Left lobe of liver (tissue), 2 donors: ENCODE measurements around the gene TRPM8. TPM values are rescaled to one million over a fixed set of nuclear protein-coding genes. Genes with fewer than 3 reads are reported as not detected.
A peak's percentile ranks its signal among the peaks of the same experiment; 100 is the strongest.
"Not testable (repeated sequence)": the region's sequence is repeated elsewhere in the genome, so short reads cannot be mapped to it uniquely, and the experiment has no call there.

Experiments
- ATAC-seq: fragments of 200-7000 bp; cut with Tn5 transposase; one replicate; pipeline ENCODE4 v1.9.1; 2020; ENCODE audit warnings: mild to moderate bottlenecking, moderate library complexity
- DNase-seq: peaks from one replicate; pipeline ENCODE4 v3.0.0-alpha.2; 2020; ENCODE audit warnings: low spot score
- total RNA-seq: library from RNA; stranded (reverse); gene quantifications from one replicate; pipeline ENCODE4 v1.2.1, GENCODE V29; 2021
- donor health status: DM: no; HTN: no; CAD: no; lungs with moderate emphysema.
- donor health status: DM: no; HTN: yes; CAD: no.

TRPM8 gene
- total RNA-seq, 1 donor from 2014 or later: 66.5 TPM

- no peak for DNase-seq
- no peak for ATAC-seq
Observed at GRCh38 chr2:233935426-233935825, 18.3 kb downstream of the TRPM8 start.

- ATAC-seq: no peak
- DNase-seq: no peak
Observed at GRCh38 chr2:233936089-233936488, 18.9 kb downstream of the TRPM8 start.

GRCh38 chr2:233938676-233939370 is 21.6 kb downstream of the TRPM8 start:
- peak; percentile 90 for ATAC-seq
- DNase-seq: peak; percentile 67

- DNase-seq (no peak), ATAC-seq (no peak)
Observed at GRCh38 chr2:233940376-233941276, 23.5 kb downstream of the TRPM8 start.

GRCh38 chr2:233942731-233943130 is 25.6 kb downstream of the TRPM8 start:
- DNase-seq (no peak), ATAC-seq (no peak)

DNA sequence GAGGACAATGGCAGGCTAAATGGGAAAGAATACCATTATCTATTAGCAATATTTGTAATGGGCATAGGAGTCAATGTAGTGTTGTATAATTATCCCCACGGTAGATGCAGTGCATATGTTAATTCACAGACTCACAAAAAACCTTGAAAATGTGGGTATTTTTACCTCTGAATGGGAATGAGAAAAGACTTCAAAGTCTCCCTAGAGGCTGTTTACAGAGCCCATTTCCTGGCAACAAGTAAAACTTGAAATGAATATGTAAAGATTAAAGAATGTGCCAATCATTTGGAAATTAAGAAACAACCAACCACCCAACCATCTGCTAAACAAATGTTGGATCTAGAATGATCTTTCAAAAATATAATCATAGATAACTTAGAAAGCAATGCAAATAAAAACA is 27.1 kb downstream of the TRPM8 start:
- ATAC-seq (no peak), DNase-seq (no peak)

DNA sequence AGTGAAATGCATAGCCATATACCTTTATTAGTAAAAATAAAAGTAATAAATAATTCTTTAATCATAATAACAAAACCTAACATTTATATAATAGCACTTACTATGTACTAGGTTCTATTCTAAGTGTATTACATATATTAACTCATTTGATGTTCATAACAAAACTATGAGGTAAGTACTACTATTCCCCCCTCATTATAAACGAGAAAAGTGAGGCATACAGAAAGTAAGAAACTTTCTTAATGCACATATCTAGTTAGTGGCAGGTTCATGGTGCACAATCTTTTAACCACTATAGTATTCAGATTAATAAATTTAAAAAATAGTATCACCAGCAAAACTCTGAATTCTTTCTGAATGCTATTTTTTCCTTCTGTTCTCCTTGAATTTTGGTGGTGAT is 27.5 kb downstream of the TRPM8 start:
- ATAC-seq (no peak), DNase-seq (no peak)

- ATAC-seq (no peak), DNase-seq (no peak)
Observed at GRCh38 chr2:233945146-233945545, 28.0 kb downstream of the TRPM8 start.

DNA sequence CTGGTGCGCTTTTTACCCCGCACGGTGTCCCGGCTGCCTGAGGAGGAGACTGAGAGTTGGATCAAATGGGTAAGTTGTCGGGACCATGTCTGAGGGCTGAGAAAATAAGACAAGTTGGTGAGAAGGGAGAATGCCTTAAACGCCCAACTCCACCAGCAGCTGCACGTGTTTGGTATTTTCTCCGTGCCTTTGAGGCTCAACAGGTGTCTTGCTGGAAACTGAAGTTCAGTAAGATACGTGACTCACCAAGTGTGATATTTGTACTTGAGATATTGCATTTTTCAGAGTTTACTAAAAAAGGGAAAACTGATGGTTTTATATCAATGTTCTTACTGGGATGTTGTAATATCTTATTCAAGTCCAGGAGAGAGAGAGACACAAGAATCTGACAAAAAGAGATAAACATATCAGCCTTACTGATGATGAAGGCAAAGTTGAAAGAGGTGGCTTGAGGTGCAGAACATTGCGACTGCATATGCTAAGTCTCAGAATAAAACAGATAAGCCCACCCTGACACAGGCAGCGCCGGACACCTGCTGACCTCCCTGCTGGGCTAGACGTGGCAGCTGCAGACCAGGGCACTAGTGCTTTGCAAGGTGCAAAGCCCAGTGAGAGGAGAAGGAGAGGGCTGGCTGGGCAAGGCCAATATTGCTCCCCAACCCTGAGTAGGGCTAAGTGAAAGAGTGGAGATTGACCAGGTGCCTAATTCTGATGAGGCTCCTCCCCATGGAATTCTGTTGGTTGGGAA is 33.1 kb downstream of the TRPM8 start:
- ATAC-seq: no peak
- no peak for DNase-seq

GRCh38 chr2:233952335-233952734 is 35.2 kb downstream of the TRPM8 start:
- DNase-seq (no peak), ATAC-seq (no peak)

DNA sequence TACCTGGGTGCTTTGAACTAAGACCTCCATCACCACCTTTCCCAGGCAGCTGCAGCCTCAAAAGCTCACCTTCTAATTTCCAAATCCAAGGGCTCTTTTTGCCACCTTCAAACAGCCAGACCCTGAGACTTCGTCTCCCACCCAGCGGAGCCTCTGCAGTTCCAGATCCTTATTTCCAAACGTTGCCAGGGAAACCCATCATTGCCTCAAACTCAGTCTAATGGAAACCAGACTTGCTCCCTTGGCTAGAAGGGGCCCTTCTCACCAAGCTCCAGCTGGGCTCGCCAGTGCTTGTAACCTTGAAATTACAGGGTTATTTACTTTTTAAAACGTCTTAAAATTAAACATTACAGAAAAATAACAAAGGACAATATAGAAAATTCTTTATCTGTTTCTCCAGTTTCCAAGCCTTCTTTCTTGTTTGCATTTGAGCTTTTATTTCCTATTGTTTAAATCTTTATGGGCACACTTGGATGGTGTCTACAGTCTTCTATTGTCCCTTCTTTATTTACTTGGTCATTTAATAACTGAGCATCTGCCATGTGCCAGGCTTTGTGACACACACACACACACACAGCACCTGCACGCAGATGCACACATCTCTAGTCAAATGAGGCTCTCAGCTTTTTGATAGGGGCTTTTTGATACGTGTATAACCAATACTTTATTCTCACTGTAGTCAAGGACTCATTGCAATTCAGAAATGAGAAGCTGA is 36.1 kb downstream of the TRPM8 start:
- DNase-seq (no peak), ATAC-seq (no peak)

GRCh38 chr2:233960203-233960602 is 43.0 kb downstream of the TRPM8 start:
- ATAC-seq (no peak), DNase-seq (no peak)

DNA sequence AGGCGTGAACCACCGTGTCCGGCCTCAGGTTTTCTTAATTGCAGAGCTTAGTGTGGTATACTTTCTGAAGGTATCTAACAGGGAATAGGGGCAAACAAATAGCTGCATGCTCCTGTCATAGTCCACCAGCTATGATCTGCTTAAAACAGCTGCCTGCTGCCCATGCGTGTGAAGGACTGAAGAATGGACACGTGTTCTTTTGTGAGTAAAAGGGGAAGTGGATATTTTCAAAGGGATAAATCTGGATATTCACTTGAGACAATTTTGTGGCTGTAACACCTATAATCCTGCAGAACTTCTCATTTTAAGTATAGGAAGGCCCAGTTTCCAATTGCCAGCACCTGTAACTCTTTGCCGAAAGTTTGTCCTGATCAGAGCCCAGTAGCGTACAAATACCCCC is 44.7 kb downstream of the TRPM8 start:
- DNase-seq (no peak), ATAC-seq (no peak)

DNA sequence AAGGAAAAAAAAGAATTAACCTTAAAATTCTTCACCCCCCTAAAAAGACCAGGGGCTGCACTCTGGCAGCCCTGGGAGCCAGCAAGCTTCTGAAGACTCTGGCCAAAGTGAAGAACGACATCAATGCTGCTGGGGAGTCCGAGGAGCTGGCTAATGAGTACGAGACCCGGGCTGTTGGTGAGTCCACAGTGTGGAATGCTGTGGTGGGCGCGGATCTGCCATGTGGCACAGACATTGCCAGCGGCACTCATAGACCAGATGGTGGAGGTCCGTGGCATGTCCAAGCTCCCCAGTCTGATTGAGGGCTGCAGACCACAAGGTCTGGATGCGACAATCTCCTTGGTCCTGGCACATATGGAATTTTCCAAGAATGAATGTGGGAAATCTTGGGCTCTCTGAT is 47.4 kb downstream of the TRPM8 start:
- ATAC-seq (no peak), DNase-seq (no peak)

- ATAC-seq: peak; percentile 75
- no peak for DNase-seq
Observed at GRCh38 chr2:233965032-233965603, 47.9 kb downstream of the TRPM8 start.

DNA sequence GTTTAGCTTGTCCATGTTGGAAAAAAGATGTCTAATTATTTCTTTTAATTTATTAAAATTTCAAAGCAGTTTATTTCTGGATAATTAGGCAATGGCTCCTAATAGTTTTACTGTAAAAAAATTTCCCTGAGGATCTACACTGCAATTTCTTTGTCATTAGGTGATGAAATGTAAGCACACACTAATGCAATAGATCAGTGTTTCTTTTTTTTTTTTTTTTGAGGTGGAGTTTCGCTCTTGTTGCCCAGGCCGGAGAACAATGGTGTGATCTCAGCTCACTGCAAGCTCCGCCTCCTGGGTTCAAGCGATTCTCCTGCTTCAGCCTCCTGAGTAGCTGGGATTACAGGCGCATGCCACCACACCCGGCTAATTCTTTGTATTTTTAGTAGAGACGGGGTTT is 48.5 kb downstream of the TRPM8 start:
- not testable (repeated sequence) for DNase-seq
- ATAC-seq: peak; percentile 40

GRCh38 chr2:233966388-233966787 is 49.2 kb downstream of the TRPM8 start:
- DNase-seq (peak; percentile 57), ATAC-seq (peak; percentile 84)

GRCh38 chr2:233967164-233967563 is 50.0 kb downstream of the TRPM8 start:
- DNase-seq (no peak), ATAC-seq (no peak)

GRCh38 chr2:233968556-233968955 is 51.4 kb downstream of the TRPM8 start:
- no peak for DNase-seq
- no peak for ATAC-seq

DNA sequence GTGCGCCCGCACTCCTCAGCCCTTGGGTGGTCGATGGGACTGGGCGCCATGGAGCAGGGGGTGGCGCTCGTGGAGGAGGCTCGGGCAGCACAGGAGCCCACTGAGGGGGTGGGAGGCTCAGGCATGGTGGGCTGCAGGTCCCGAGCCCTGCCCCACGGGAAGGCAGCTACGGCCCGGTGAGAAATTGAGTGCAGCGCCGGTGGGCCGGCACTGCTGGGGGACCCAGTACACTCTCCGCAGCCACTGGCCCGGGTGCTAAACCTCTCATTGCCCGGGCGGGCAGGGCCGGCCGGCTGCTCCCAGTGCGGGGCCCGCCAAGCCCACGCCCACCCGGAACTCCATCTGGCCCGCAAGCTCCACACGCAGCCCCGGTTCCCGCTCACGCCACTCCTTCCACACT is 55.3 kb downstream of the TRPM8 start:
- DNase-seq, ATAC-seq: not testable (repeated sequence)
